Type B pancreatic cell (in vitro differentiated cells): ENCODE results near the gene DNAJC7. TPM values are rescaled to one million over a fixed set of nuclear protein-coding genes. Genes with fewer than 3 reads are reported as not detected.
"Not testable (repeated sequence)": the region's sequence is repeated elsewhere in the genome, so short reads cannot be mapped to it uniquely, and the experiment has no call there.

Experiments
- DNase-seq: peaks from one replicate; pipeline ENCODE4 v3.0.0; 2021; ENCODE audit warnings: mixed read lengths; ENCODE audit not compliant: unreplicated experiment; ENCODE audit errors: extremely low spot score
- H3K27ac Mint-ChIP-seq: 2 replicates; pipeline ENCODE4 v1.8.0; 2021; ENCODE audit warnings: mild to moderate bottlenecking, mixed read lengths
- H3K27me3 Mint-ChIP-seq: 2 replicates; pipeline ENCODE4 v1.8.0; 2021; ENCODE audit warnings: mixed read lengths
- H3K36me3 Mint-ChIP-seq: 2 replicates; pipeline ENCODE4 v1.8.0; 2021; ENCODE audit warnings: mixed read lengths
- H3K4me1 Mint-ChIP-seq: one replicate; pipeline ENCODE4 v1.8.0; 2021; ENCODE audit warnings: mixed read lengths; ENCODE audit not compliant: unreplicated experiment
- H3K4me3 Mint-ChIP-seq: 2 replicates; pipeline ENCODE4 v1.8.0; 2021; ENCODE audit warnings: mild to moderate bottlenecking, mixed read lengths
- H3K9me3 Mint-ChIP-seq: 2 replicates; pipeline ENCODE4 v1.8.0; 2021; ENCODE audit warnings: mixed read lengths
- CTCF ChIP-seq: fragments of 200-600 bp; sonication (generic); conservative IDR thresholded peaks from 2 replicates; pipeline ENCODE4 v1.5.0; 2021; ENCODE audit warnings: antibody characterized with exemption, mild to moderate bottlenecking
- total RNA-seq: library from RNA; stranded (reverse); gene quantifications from 2 replicates; pipeline ENCODE4 v1.2.1, GENCODE V29; 2021; ENCODE audit warnings: low replicate concordance

DNAJC7 gene
- total RNA-seq, 1 donor from 2014 or later = 88.7 TPM

GRCh38 chr17:42025191-42025579 lies 7.9 kb upstream of the DNAJC7 start:
- TF ChIP-seq CTCF = no peak
- DNase-seq = no peak
- Mint-ChIP-seq H3K27me3 (no peaks in the 10 kb centered on the region), H3K9me3 (no peaks in the 10 kb centered on the region), H3K4me3 (no peak overlapping the region), H3K27ac (peak overlapping the region; percentile 91), H3K4me1 (peaks cover 25% of the 10 kb centered on the region), H3K36me3 (peaks cover 5% of the 10 kb centered on the region)

DNA sequence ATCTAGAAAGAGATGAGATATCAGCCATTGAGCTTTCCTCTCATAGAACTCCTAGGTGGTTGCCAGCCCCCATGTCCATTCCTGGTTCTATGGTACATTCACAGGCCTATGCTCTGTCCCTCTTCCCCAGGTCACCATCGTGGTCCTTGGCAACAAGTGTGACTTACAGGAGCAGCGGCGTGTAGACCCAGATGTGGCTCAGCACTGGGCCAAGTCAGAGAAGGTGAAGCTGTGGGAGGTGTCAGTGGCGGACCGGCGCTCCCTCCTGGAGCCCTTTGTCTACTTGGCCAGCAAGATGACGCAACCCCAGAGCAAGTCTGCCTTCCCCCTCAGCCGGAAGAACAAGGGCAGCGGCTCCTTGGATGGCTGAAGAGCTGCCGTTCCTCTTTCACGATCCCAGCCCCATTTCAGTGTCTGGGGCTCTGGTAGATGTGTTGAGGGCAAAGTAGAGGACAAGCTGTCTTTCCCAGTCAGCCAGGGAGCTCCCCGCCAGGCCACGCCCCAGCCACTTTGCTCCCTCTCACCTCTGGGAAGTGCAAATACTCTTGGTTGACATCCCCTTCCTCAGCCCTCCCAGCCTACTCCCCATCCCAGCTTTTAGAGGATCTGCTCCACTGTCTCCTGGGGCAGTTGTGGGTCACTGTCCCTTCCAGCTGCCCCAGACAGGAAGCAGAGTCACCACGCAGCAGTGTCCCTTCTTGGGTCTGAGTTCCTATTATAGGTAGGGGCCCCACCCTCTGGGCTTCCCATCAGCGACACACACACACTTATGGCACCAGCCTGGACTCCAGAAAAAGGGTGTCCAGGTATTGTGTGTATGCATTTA lies 6.5 kb upstream of the DNAJC7 start:
- peaks cover 5% of the 10 kb centered on the region for H3K36me3 Mint-ChIP-seq
- no peak overlapping the region for H3K27ac Mint-ChIP-seq
- no peak overlapping the region for H3K4me3 Mint-ChIP-seq
- DNase-seq = no peak
- H3K9me3 Mint-ChIP-seq = no peaks in the 10 kb centered on the region
- peaks cover 25% of the 10 kb centered on the region for H3K4me1 Mint-ChIP-seq
- no peak for TF ChIP-seq CTCF
- no peaks in the 10 kb centered on the region for H3K27me3 Mint-ChIP-seq

DNA sequence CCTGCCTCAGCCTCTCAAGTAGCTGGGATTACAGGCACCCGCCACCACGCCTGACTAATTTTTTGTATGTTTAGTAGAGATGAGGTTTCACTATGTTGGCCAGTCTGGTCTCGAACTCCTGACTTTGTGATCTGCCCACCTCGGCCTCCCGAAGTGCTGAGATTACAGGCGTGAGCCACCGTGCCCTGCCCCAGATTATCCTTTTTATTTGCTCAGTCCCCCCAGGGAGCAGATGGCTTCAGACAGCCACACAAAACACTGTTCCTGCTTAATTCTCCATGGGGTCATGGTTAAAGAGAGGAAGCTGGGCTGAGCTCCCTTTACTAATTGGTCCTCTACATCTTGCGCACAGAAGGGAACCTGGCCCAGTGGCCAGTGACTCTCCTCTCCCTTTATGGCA lies 3.6 kb upstream of the DNAJC7 start:
- Mint-ChIP-seq H3K4me3 (peak overlapping the region; percentile 99), H3K27ac (peak overlapping the region; percentile 86), H3K4me1 (peaks cover 23% of the 10 kb centered on the region)
- H3K36me3 Mint-ChIP-seq, DNase-seq, H3K27me3 Mint-ChIP-seq, H3K9me3 Mint-ChIP-seq: not testable (repeated sequence)

DNA sequence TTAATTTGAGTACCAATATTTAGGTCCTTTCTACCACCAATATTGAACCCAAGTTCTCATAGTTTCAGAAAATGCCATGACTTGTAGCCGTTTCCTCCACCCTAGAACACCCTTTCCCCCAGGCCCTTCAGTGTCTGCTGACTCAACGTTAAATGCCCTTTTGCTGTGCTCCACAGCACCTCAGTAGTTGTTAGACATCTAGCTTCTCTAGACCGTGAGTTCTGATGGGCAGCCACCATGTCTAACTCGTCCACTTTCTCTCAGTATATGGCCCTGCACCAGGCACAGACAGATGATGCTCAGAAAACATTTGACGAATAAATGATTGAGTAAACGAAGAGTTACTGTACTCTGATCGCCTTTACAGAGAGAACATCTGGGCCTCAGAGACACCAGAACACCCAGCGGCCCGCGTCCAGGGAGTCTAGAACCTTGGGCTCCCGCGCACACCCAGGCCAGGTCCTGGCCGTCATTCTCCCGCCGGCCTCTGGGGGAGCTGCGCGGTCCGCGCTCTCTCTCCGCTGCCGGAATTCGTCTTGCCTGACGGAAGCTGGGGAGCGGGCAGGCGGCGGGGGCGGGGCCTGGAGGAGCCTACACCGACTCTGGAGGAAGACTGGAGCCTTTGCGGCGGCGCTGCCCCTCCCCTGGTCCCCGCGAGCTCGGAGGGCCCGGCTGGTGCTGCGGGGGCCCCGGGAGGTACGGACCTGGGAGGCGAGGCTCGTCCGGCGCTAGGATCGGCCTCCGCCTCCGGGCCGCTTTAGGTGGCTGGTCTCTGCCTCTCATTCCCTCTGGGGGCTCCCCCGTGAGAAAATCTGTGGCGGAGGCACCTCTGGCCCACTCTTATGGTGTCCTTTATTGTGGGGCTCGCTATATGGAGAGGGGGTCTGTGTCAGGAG lies 2.5 kb upstream of the DNAJC7 start, which contains the start of gene NKIRAS2:
Gene NKIRAS2 (plus strand): TSS at position 582 of the 896 bp plus-strand sequence. CDS start 1,488 bp downstream, outside the sequence.
- H3K4me1 Mint-ChIP-seq = peaks cover 22% of the 10 kb centered on the region
- no peaks in the 10 kb centered on the region for H3K9me3 Mint-ChIP-seq
- DNase-seq = peak; percentile 93
- peak within 1 kb of the TSS; percentile 99 for H3K4me3 Mint-ChIP-seq
- TF ChIP-seq CTCF = peak; percentile 91
- H3K27me3 Mint-ChIP-seq = no peaks in the 10 kb centered on the region
- H3K36me3 Mint-ChIP-seq = peaks cover 2% of the 10 kb centered on the region
- peak within 1 kb of the TSS; percentile 86 for H3K27ac Mint-ChIP-seq

- DNase-seq = no peak
- H3K27me3 Mint-ChIP-seq = no peaks in the 10 kb centered on the region
- TF ChIP-seq CTCF = no peak
- no peaks in the 10 kb centered on the region for H3K36me3 Mint-ChIP-seq
- no peak overlapping the region for H3K27ac Mint-ChIP-seq
- H3K9me3 Mint-ChIP-seq = no peaks in the 10 kb centered on the region
- peak overlapping the region; percentile 99 for H3K4me3 Mint-ChIP-seq
- peaks cover 18% of the 10 kb centered on the region for H3K4me1 Mint-ChIP-seq
Observed at GRCh38 chr17:42018988-42019387, 1.7 kb upstream of the DNAJC7 start.

DNA sequence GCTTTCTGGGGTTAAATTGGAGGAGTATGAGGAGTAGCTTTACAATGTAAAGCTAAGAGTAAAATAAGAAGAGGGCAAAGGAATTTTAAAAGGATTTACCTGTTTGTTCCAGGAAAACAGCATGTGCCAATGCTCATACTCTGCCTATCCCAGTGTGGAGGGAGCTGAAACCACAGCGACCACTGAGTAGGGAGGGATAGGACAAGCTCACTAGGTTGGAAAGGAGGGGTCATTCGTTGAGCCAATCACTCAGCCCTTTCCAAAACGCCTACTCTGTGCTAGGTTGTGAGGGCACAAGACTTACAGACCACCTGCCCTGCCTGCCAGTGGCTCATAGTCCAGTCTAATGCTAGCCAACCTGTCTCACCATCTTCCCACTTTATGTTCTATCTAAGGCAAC lies 1.1 kb upstream of the DNAJC7 start:
- no peak for TF ChIP-seq CTCF
- no peak for DNase-seq
- peak overlapping the region; percentile 99 for H3K27ac Mint-ChIP-seq
- H3K36me3 Mint-ChIP-seq = no peaks in the 10 kb centered on the region
- peaks cover 22% of the 10 kb centered on the region for H3K4me1 Mint-ChIP-seq
- no peaks in the 10 kb centered on the region for H3K9me3 Mint-ChIP-seq
- H3K4me3 Mint-ChIP-seq = peak overlapping the region; percentile 99
- no peaks in the 10 kb centered on the region for H3K27me3 Mint-ChIP-seq
